ENCODE results near the gene SST.

GRCh38 chr3:187689984-187690383 is 19.8 kb upstream of the SST start:
- no peak for TF ChIP-seq ZHX1 (CRISPR knock-in tag; IDR thresholded peaks at IDR 0.05; ENCODE audit: low read depth)
- no peak for TF ChIP-seq RAD21 (CRISPR knock-in tag; IDR thresholded peaks at IDR 0.05)
- no peak for TF ChIP-seq MXD1 (CRISPR knock-in tag; IDR thresholded peaks at IDR 0.05)
- no peak for TF ChIP-seq CTCF (CRISPR knock-in tag; IDR thresholded peaks at IDR 0.05)
- TF ChIP-seq ZBTB39 (CRISPR knock-in tag; IDR thresholded peaks at IDR 0.05): no peak
- no peak for TF ChIP-seq SMAD9 (CRISPR knock-in tag; IDR thresholded peaks at IDR 0.05)

Measured in HepG2 (cell line).